ENCODE data around the gene PRRT4. TPM values are rescaled to one million over a fixed set of nuclear protein-coding genes. Genes with fewer than 3 reads are reported as not detected.

The PRRT4 gene
- total and polyA plus RNA-seq, 9 of the 15 experiments (the other 6 are each of a cell fraction or from before 2014, with no cell fraction given): not detected

- TF ChIP-seq MNT (conservative IDR thresholded peaks at IDR 0.05) (peak; percentile 37 to 77; a peak in 3 of 4 replicates), PHB (CRISPR knock-in tag; IDR thresholded peaks at IDR 0.05) (peak; percentile 73; the same call in 1 of the 2 replicates), SMAD4 (CRISPR knock-in tag; conservative IDR thresholded peaks at IDR 0.05) (peak; percentile 74), RAD21 (CRISPR knock-in tag; conservative IDR thresholded peaks at IDR 0.05 in 1 of 2, IDR thresholded peaks at IDR 0.05 in 1 of 2) (peak in 1 of 2 experiments; percentile 11; a peak in 1 of 4 replicates), SIN3A (IDR thresholded peaks at IDR 0.05; ENCODE audit: borderline replicate concordance in 2 of 2, control insufficient read depth in 1 of 2, low read depth in 2 of 2, low read length in 2 of 2) (peak in 1 of 2 experiments; percentile 39; a peak in 1 of 4 replicates), ZBTB9 (CRISPR knock-in tag; IDR thresholded peaks at IDR 0.05) (0 out of 2 replicates have a peak, but pooled peaks have one; percentile 30), NFIC (IDR thresholded peaks at IDR 0.05) (peak; percentile 32; the same call in 1 of the 2 replicates), SAFB (IDR thresholded peaks at IDR 0.05; ENCODE audit: borderline replicate concordance, low read depth, low read length) (peak; percentile 60; the same call in 1 of the 2 replicates), ZFP91 (CRISPR knock-in tag; IDR thresholded peaks at IDR 0.05) (0 out of 2 replicates have a peak, but pooled peaks have one; percentile 21), RB1 (IDR thresholded peaks at IDR 0.05; ENCODE audit: low read depth) (peak; percentile 77; the same call in 1 of the 2 replicates), ATF4 (CRISPR knock-in tag; IDR thresholded peaks at IDR 0.05) (peak; percentile 36; the same call in 1 of the 2 replicates), ETV6 (IDR thresholded peaks at IDR 0.05; ENCODE audit: borderline replicate concordance in 1 of 2, low read depth in 2 of 2, low read length in 1 of 2) (no peak), ETV6 (CRISPR knock-in tag; IDR thresholded peaks at IDR 0.05; ENCODE audit: borderline replicate concordance) (0 out of 2 replicates have a peak, but pooled peaks have one; percentile 64), ZBTB7A (IDR thresholded peaks at IDR 0.05; ENCODE audit: borderline replicate concordance, control insufficient read depth, low read depth, low read length) (peak; percentile 96), MYC (IDR thresholded peaks at IDR 0.05; ENCODE audit: low read depth, low read length) (peak; percentile 70), MYC (CRISPR knock-in tag; IDR thresholded peaks at IDR 0.05; ENCODE audit: borderline replicate concordance, low read depth) (no peak), CCNT2 (IDR thresholded peaks at IDR 0.05; ENCODE audit: borderline replicate concordance, extremely low read depth, insufficient read length, low read depth, low read length) (peak; percentile 57), U2AF2 (optimal IDR thresholded peaks at IDR 0.05; ENCODE audit: low read depth, low read length) (no peak), ZNF436 (CRISPR knock-in tag; IDR thresholded peaks at IDR 0.05) (no peak), RBM14 (IDR thresholded peaks at IDR 0.05; ENCODE audit: borderline replicate concordance, insufficient read depth, low read depth, low read length) (0 out of 2 replicates have a peak, but pooled peaks have one; percentile 59)
Observed at GRCh38 chr7:128405471-128406313, 44.2 kb upstream of the PRRT4 start (continued).

Data from K562 (cell line).